Stimulated activated CD4-positive, alpha-beta T cell treated with anti-CD3 and anti-CD28 coated beads, Interleukin-4, amount 100 ng/mL, for 48 hours (primary cell): Measurements from ENCODE around the gene CCDC15.
"Not testable (repeated sequence)": the region's sequence is repeated elsewhere in the genome, so short reads cannot be mapped to it uniquely, and the experiment has no call there.

Source experiments
- DNase-seq, 2 donors: peaks; one replicate each; pipeline ENCODE4 v3.0.0-alpha.2; 2020; ENCODE audit warnings: low read depth in 2 of 2

The CCDC15 gene

GRCh38 chr11:125082040-125082439, 128.0 kb downstream of the CCDC15 start:
- no peak for DNase-seq

- no peak for DNase-seq
Observed at GRCh38 chr11:125082611-125083311, 128.8 kb downstream of the CCDC15 start.

- DNase-seq: no peak
Observed at GRCh38 chr11:125083312-125084056, 129.5 kb downstream of the CCDC15 start.

- no peak for DNase-seq
Observed at GRCh38 chr11:125084057-125084416, 130.0 kb downstream of the CCDC15 start.

- no peak for DNase-seq
Observed at GRCh38 chr11:125084761-125085231, 130.8 kb downstream of the CCDC15 start.

- DNase-seq: no peak
Observed at GRCh38 chr11:125085301-125086081, 131.5 kb downstream of the CCDC15 start.

- DNase-seq: no peak
Observed at GRCh38 chr11:125086633-125087296, 132.8 kb downstream of the CCDC15 start.

GRCh38 chr11:125088123-125088522, 134.1 kb downstream of the CCDC15 start:
- DNase-seq: no peak

GRCh38 chr11:125088576-125089455, 134.8 kb downstream of the CCDC15 start:
- DNase-seq: no peak

- DNase-seq: not testable (repeated sequence)
Observed at GRCh38 chr11:125089481-125089880, 135.5 kb downstream of the CCDC15 start.

- not testable (repeated sequence) for DNase-seq
Observed at GRCh38 chr11:125090151-125090550, 136.1 kb downstream of the CCDC15 start.

GRCh38 chr11:125090816-125091215, 136.8 kb downstream of the CCDC15 start:
- DNase-seq: no peak
